Spleen (tissue), 7 donors: ENCODE results near the gene SORCS2.

Source experiments
- POLR2A ChIP-seq, 3 donors: fragments of 450-650 bp; IDR thresholded peaks; one replicate each; pipeline ENCODE4 v1.5.1; 2017; ENCODE audit warnings: antibody characterized with exemption in 3 of 3, mild to moderate bottlenecking in 1 of 3
- POLR2AphosphoS5 ChIP-seq, 3 donors: sonication (generic); formaldehyde crosslinking; IDR thresholded peaks; one replicate each; pipeline ENCODE4 v1.5.1; 2017; ENCODE audit warnings: antibody characterized with exemption in 3 of 3
- TF ChIP-seq, protein P1 (sequence below), 11 experiments: fragments of 200-600 bp in 7 of 11; fragments of 450-650 bp in 4 of 11; sonication (generic) in 4 of 11; IDR thresholded peaks in 8 of 11; conservative IDR thresholded peaks in 3 of 11; 1 replicate in 7 of 11; 2 replicates in 4 of 11; pipeline versions ENCODE4 v1.4.0 to v1.8.0; 2016 to 2021; ENCODE audit warnings: antibody characterized with exemption in 11 of 11, inconsistent platforms in 4 of 11, mild to moderate bottlenecking in 1 of 11
- donor health status: DM: no; HTN: no; CAD: no; lungs with moderate emphysema.
- donor health status: DM: no; HTN: no; CAD: no.
- donor health status: DM: no; HTN: no; CAD: no.

DNA sequence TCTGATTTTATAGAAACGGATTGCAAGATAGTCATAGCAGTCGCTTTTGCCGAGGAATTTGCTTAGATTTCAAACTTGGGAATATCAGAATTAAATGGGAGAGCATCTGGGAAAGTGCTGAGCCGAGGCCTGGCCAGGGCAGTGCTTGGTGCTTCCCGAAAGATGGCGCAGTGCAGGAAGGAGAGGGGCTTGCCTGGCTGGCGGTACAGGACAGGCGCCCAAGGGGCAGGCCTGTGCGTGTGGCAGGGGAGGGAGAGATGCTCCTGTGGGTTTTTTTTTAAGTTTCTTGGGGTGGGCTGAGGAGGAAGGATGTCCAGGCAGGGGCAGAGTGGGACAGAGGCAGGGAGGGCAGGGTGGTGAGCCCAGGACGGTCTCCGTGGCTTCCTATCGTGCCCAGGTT lies 506.2 kb downstream of the SORCS2 start:
- TF ChIP-seq, protein P1, sequence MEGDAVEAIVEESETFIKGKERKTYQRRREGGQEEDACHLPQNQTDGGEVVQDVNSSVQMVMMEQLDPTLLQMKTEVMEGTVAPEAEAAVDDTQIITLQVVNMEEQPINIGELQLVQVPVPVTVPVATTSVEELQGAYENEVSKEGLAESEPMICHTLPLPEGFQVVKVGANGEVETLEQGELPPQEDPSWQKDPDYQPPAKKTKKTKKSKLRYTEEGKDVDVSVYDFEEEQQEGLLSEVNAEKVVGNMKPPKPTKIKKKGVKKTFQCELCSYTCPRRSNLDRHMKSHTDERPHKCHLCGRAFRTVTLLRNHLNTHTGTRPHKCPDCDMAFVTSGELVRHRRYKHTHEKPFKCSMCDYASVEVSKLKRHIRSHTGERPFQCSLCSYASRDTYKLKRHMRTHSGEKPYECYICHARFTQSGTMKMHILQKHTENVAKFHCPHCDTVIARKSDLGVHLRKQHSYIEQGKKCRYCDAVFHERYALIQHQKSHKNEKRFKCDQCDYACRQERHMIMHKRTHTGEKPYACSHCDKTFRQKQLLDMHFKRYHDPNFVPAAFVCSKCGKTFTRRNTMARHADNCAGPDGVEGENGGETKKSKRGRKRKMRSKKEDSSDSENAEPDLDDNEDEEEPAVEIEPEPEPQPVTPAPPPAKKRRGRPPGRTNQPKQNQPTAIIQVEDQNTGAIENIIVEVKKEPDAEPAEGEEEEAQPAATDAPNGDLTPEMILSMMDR (IDR thresholded peaks at IDR 0.05 in 8 of 11, conservative IDR thresholded peaks at IDR 0.05 in 3 of 11) = no peak
- TF ChIP-seq POLR2A (IDR thresholded peaks at IDR 0.05) (no peak), POLR2AphosphoS5 (IDR thresholded peaks at IDR 0.05) (no peak)
